ENCODE results near the gene VKORC1L1.
"Not testable (repeated sequence)": the region's sequence is repeated elsewhere in the genome, so short reads cannot be mapped to it uniquely, and the experiment has no call there.

The VKORC1L1 gene

GRCh38 chr7:65885533-65885932 lies 12.7 kb downstream of the VKORC1L1 start:
- not testable (repeated sequence) for DNase-seq

GRCh38 chr7:65888434-65889156 lies 15.7 kb downstream of the VKORC1L1 start:
- not testable (repeated sequence) for DNase-seq

- DNase-seq, result not testable (repeated sequence)
Observed at GRCh38 chr7:65889722-65890121, 16.8 kb downstream of the VKORC1L1 start.

- no peak for DNase-seq
Observed at GRCh38 chr7:65892161-65892560, 19.3 kb downstream of the VKORC1L1 start.

- no peak for DNase-seq
Observed at GRCh38 chr7:65892835-65893234, 20.0 kb downstream of the VKORC1L1 start.

- DNase-seq, result no peak
Observed at GRCh38 chr7:65896279-65896870, 23.5 kb downstream of the VKORC1L1 start.

GRCh38 chr7:65897289-65897688 lies 24.4 kb downstream of the VKORC1L1 start:
- not testable (repeated sequence) for DNase-seq

- DNase-seq, result not testable (repeated sequence)
Observed at GRCh38 chr7:65898677-65899447, 26.0 kb downstream of the VKORC1L1 start.

- no peak for DNase-seq
Observed at GRCh38 chr7:65902306-65902705, 29.4 kb downstream of the VKORC1L1 start.

GRCh38 chr7:65907501-65908198 lies 34.8 kb downstream of the VKORC1L1 start:
- no peak for DNase-seq

- DNase-seq, result no peak
Observed at GRCh38 chr7:65910237-65910636, 37.4 kb downstream of the VKORC1L1 start.

- no peak for DNase-seq
Observed at GRCh38 chr7:65912237-65912636, 39.4 kb downstream of the VKORC1L1 start.

- no peak for DNase-seq
Observed at GRCh38 chr7:65915921-65916657, 43.2 kb downstream of the VKORC1L1 start.

- no peak for DNase-seq
Observed at GRCh38 chr7:65923316-65923715, 50.4 kb downstream of the VKORC1L1 start.

GRCh38 chr7:65924193-65924592 lies 51.3 kb downstream of the VKORC1L1 start:
- DNase-seq, result no peak

- no peak for DNase-seq
Observed at GRCh38 chr7:65925040-65925439, 52.2 kb downstream of the VKORC1L1 start.

GRCh38 chr7:65926588-65926987 lies 53.7 kb downstream of the VKORC1L1 start:
- no peak for DNase-seq

GRCh38 chr7:65927489-65928448 lies 54.9 kb downstream of the VKORC1L1 start:
- DNase-seq, result no peak

GRCh38 chr7:65931685-65932084 lies 58.8 kb downstream of the VKORC1L1 start:
- no peak for DNase-seq

GRCh38 chr7:65937296-65937695 lies 64.4 kb downstream of the VKORC1L1 start:
- DNase-seq, result no peak

GRCh38 chr7:65938336-65938895 lies 65.5 kb downstream of the VKORC1L1 start:
- DNase-seq, result no peak
